MCF 10A (cell line): ENCODE data around the gene TEX51. TPM values are rescaled to one million over a fixed set of nuclear protein-coding genes. Genes with fewer than 3 reads are reported as not detected.

Experiments used
- BruUV-seq: library from RNA; stranded (reverse); fragments of 400-500 nt; replicated peaks from 2 replicates; lab custom pipeline; 2021; lab: Mats Ljungman, UMichigan
- CTCF ChIA-PET: fragments of 300-600 bp; sonication (Branson Sonifier 250); formaldehyde crosslinking; extraction: SDS; loops from one replicate; lab custom pipeline; 2021; ENCODE audit warnings: antibody characterized with exemption, inconsistent platforms; lab: Yijun Ruan, JAX
- POLR2A ChIA-PET: fragments of 300-600, 350-650 bp; sonication (Branson Sonifier 250); formaldehyde crosslinking; extraction: SDS; loops from one replicate; lab custom pipeline; 2020; ENCODE audit warnings: antibody characterized with exemption, inconsistent platforms; lab: Yijun Ruan, JAX
- DNase-seq: peaks from one replicate; pipeline ENCODE4 v3.0.0-alpha.2; 2018; ENCODE audit not compliant: unreplicated experiment
- H3K27ac Mint-ChIP-seq: one replicate; pipeline ENCODE4 v1.8.0; 2022; ENCODE audit warnings: mild to moderate bottlenecking, low read depth, mixed read lengths; ENCODE audit not compliant: unreplicated experiment
- H3K27me3 Mint-ChIP-seq: one replicate; pipeline ENCODE4 v1.8.0; 2022; ENCODE audit warnings: mixed read lengths; ENCODE audit not compliant: insufficient read depth, unreplicated experiment
- H3K36me3 Mint-ChIP-seq: one replicate; pipeline ENCODE4 v1.8.0; 2022; ENCODE audit warnings: mild to moderate bottlenecking, moderate library complexity, mixed read lengths; ENCODE audit not compliant: insufficient read depth, unreplicated experiment
- H3K4me1 Mint-ChIP-seq: one replicate; pipeline ENCODE4 v1.8.0; 2022; ENCODE audit warnings: mixed read lengths; ENCODE audit not compliant: insufficient read depth, unreplicated experiment
- H3K4me3 Mint-ChIP-seq: one replicate; pipeline ENCODE4 v1.8.0; 2022; ENCODE audit warnings: mild to moderate bottlenecking, moderate library complexity, mixed read lengths; ENCODE audit not compliant: unreplicated experiment
- H3K9me3 Mint-ChIP-seq: one replicate; pipeline ENCODE4 v1.8.0; 2022; ENCODE audit warnings: mixed read lengths; ENCODE audit not compliant: unreplicated experiment
- CTCF ChIP-seq: fragments of 200-600 bp; IDR thresholded peaks from one replicate; pipeline ENCODE4 v1.8.0; 2022; ENCODE audit warnings: antibody characterized with exemption, mild to moderate bottlenecking; ENCODE audit not compliant: unreplicated experiment
- intact Hi-C: fragments of 100-400 bp; cut with micrococcal nuclease; formaldehyde crosslinking; loops from 2 replicates; pipeline ENCODE4 v1.14.1; 2022
- total RNA-seq: library from RNA; stranded (reverse); gene quantifications from 2 replicates; pipeline ENCODE4 v1.2.3, GENCODE V29; 2022

The TEX51 gene
- total RNA-seq, 1 experiment from 2014 or later: not detected

- intact Hi-C loops: no loop called here
- peaks cover 33% of the 10 kb centered on the region for H3K27me3 Mint-ChIP-seq
- CTCF ChIA-PET: interaction anchor here (0.6 kb wide), 1 partner anchor 1322 kb away, joined by 4 read pairs; no protein-coding TSS in a partner anchor
- BruUV-seq: no TSS peak
- no peaks in the 10 kb centered on the region for H3K4me1 Mint-ChIP-seq
- no peak overlapping the region for H3K4me3 Mint-ChIP-seq
- DNase-seq: no peak
- no peaks in the 10 kb centered on the region for H3K36me3 Mint-ChIP-seq
- H3K27ac Mint-ChIP-seq: no peak overlapping the region
- H3K9me3 Mint-ChIP-seq: peaks cover 7% of the 10 kb centered on the region
- TF ChIP-seq CTCF: no peak
- POLR2A ChIA-PET: no interaction called here
Measured at GRCh38 chr2:126863336-126864015, 35.2 kb upstream of the TEX51 start.

- ChIA-PET CTCF (interaction anchor here (0.7 kb wide), 1 partner anchor 83 kb away, joined by 3 read pairs; no protein-coding TSS in a partner anchor), POLR2A (interaction anchor here (1.1 kb wide), 1 partner anchor 9 kb away, joined by 3 read pairs; no protein-coding TSS in a partner anchor)
- Mint-ChIP-seq H3K27ac (no peak overlapping the region), H3K4me3 (no peak overlapping the region), H3K27me3 (peaks cover 39% of the 10 kb centered on the region), H3K9me3 (peaks cover 7% of the 10 kb centered on the region), H3K36me3 (no peaks in the 10 kb centered on the region), H3K4me1 (no peaks in the 10 kb centered on the region)
- no peak for DNase-seq
- TF ChIP-seq CTCF: no peak
- no TSS peak for BruUV-seq
- intact Hi-C loops: no loop called here
Measured at GRCh38 chr2:126864861-126865260, 33.8 kb upstream of the TEX51 start.

- CTCF ChIA-PET: no interaction called here
- TF ChIP-seq CTCF: no peak
- H3K4me1 Mint-ChIP-seq: no peaks in the 10 kb centered on the region
- H3K4me3 Mint-ChIP-seq: no peak overlapping the region
- peaks cover 39% of the 10 kb centered on the region for H3K27me3 Mint-ChIP-seq
- no peaks in the 10 kb centered on the region for H3K36me3 Mint-ChIP-seq
- intact Hi-C loops: no loop called here
- POLR2A ChIA-PET: no interaction called here
- no peak for DNase-seq
- no TSS peak for BruUV-seq
- no peak overlapping the region for H3K27ac Mint-ChIP-seq
- H3K9me3 Mint-ChIP-seq: peaks cover 7% of the 10 kb centered on the region
Measured at GRCh38 chr2:126866451-126866850, 32.2 kb upstream of the TEX51 start.

GRCh38 chr2:126874961-126875360, 23.7 kb upstream of the TEX51 start:
- ChIA-PET POLR2A (no interaction called here), CTCF (interaction anchor here (0.8 kb wide), 1 partner anchor 14 kb away, joined by 3 read pairs; no protein-coding TSS in a partner anchor)
- Mint-ChIP-seq H3K9me3 (peaks cover 14% of the 10 kb centered on the region), H3K27me3 (peaks cover 30% of the 10 kb centered on the region), H3K4me1 (no peaks in the 10 kb centered on the region), H3K36me3 (no peaks in the 10 kb centered on the region), H3K27ac (no peak overlapping the region), H3K4me3 (no peak overlapping the region)
- no peak for TF ChIP-seq CTCF
- BruUV-seq: no TSS peak
- DNase-seq: no peak
- intact Hi-C loops: no loop called here
